Fibroblast of lung (primary cell): ENCODE measurements around the gene TBPL1.

ENCODE experiments used
- EZH2 ChIP-seq: IDR thresholded peaks from 2 replicates; pipeline ENCODE4 v1.5.1; 2012; ENCODE audit warnings: low read length, control low read depth, mild to moderate bottlenecking; ENCODE audit errors: missing control alignments
- TF ChIP-seq, protein P1 (sequence below), 2 donors: IDR thresholded peaks in 1 of 2; conservative IDR thresholded peaks in 1 of 2; 1 replicate in 1 of 2; 2 replicates in 1 of 2; pipeline ENCODE4 v1.5.1; 2011 to 2012; ENCODE audit warnings: low read length in 2 of 2, control low read depth in 1 of 2, inconsistent platforms in 1 of 2, low read depth in 1 of 2, mild to moderate bottlenecking in 1 of 2

- TF ChIP-seq, protein P1, sequence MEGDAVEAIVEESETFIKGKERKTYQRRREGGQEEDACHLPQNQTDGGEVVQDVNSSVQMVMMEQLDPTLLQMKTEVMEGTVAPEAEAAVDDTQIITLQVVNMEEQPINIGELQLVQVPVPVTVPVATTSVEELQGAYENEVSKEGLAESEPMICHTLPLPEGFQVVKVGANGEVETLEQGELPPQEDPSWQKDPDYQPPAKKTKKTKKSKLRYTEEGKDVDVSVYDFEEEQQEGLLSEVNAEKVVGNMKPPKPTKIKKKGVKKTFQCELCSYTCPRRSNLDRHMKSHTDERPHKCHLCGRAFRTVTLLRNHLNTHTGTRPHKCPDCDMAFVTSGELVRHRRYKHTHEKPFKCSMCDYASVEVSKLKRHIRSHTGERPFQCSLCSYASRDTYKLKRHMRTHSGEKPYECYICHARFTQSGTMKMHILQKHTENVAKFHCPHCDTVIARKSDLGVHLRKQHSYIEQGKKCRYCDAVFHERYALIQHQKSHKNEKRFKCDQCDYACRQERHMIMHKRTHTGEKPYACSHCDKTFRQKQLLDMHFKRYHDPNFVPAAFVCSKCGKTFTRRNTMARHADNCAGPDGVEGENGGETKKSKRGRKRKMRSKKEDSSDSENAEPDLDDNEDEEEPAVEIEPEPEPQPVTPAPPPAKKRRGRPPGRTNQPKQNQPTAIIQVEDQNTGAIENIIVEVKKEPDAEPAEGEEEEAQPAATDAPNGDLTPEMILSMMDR (conservative IDR thresholded peaks at IDR 0.05 in 1 of 2, IDR thresholded peaks at IDR 0.05 in 1 of 2; ENCODE audit: low read depth in 1 of 2, low read length in 2 of 2): no peak
- no peak for TF ChIP-seq EZH2
Observed at GRCh38 chr6:133985970-133986369, 32.9 kb downstream of the TBPL1 start.
